Ovary (tissue), 9 donors: Measurements from ENCODE around the gene ZNF484. TPM values are rescaled to one million over a fixed set of nuclear protein-coding genes. Genes with fewer than 3 reads are reported as not detected.
"Not testable (repeated sequence)": the region's sequence is repeated elsewhere in the genome, so short reads cannot be mapped to it uniquely, and the experiment has no call there.

Experiments used
- DNase-seq, 5 donors: peaks; one replicate each; pipeline ENCODE4 v3.0.0-alpha.2; 2019 to 2020
- H3K27ac ChIP-seq, 2 donors: fragments of 200-600 bp; one replicate each; pipeline versions ENCODE4 v1.5.1 to v1.8.0; 2019 to 2022
- H3K27me3 ChIP-seq: fragments of 200-600 bp; one replicate; pipeline ENCODE4 v1.8.0; 2022
- H3K36me3 ChIP-seq: fragments of 200-600 bp; sonication (generic); one replicate; pipeline ENCODE4 v1.5.1; 2019
- H3K4me1 ChIP-seq: one replicate; pipeline ENCODE4 v1.8.1; 2013; ENCODE audit warnings: mild to moderate bottlenecking, moderate library complexity; ENCODE audit not compliant: insufficient read depth
- H3K4me3 ChIP-seq: fragments of 200-600 bp; sonication (generic); one replicate; pipeline ENCODE4 v1.5.1; 2017
- H3K9me3 ChIP-seq, 2 donors: fragments of 200-600 bp in 1 of 2; sonication (generic) in 1 of 2; one replicate each; pipeline versions ENCODE4 v1.5.1 to v1.8.1; 2013 to 2019; ENCODE audit warnings: mild to moderate bottlenecking in 1 of 2, moderate library complexity in 1 of 2
- CTCF ChIP-seq, 3 donors: fragments of 450-650 bp in 2 of 3; fragments of 200-600 bp in 1 of 3; IDR thresholded peaks; one replicate each; pipeline versions ENCODE4 v1.5.1 to v1.8.0; 2016 to 2022; ENCODE audit warnings: antibody characterized with exemption in 3 of 3, mild to moderate bottlenecking in 1 of 3
- EP300 ChIP-seq: sonication (generic); formaldehyde crosslinking; IDR thresholded peaks from one replicate; pipeline ENCODE4 v1.6.1; 2017; ENCODE audit warnings: antibody characterized with exemption
- POLR2A ChIP-seq: fragments of 450-650 bp; IDR thresholded peaks from one replicate; pipeline ENCODE4 v1.6.1; 2017; ENCODE audit warnings: antibody characterized with exemption, mild to moderate bottlenecking, moderate library complexity
- WGBS, 3 donors: extraction: QIAGEN DNeasy Blood & Tissue Kit in 1 of 3; methylation state at CpG; one replicate each; pipeline versions ENCODE4 v1.1.5 to v1.1.7; 2013 to 2017; 5-methylcytosine and 5-hydroxymethylcytosine counted together
- intact Hi-C, 4 donors: fragments of 100-400 bp; cut with DNase I; formaldehyde crosslinking; loops; one replicate each; pipeline versions ENCODE4 v1.11.0 to v1.15.1; 2022 to 2023
- polyA plus RNA-seq, 2 donors: library from polyadenylated mRNA; stranded (reverse); fragments of 200-250 nt in 1 of 2; fragments of 350-450 nt in 1 of 2; fragmentation: Illumina TruSeq in 1 of 2; extraction: RNeasy Lipid Tissue Mini Kit (QIAGEN cat#74804) in 1 of 2; gene quantifications; one replicate each; pipeline ENCODE4 v1.2.3, GENCODE V29; 2013 to 2014
- small RNA-seq: library from RNA; depleted of rRNA; stranded (forward); fragments of <200 nt; gene quantifications from one replicate; pipeline ENCODE3, GENCODE V24; 2016
- total RNA-seq, 7 donors: library from RNA; depleted of rRNA in 2 of 7; stranded (reverse); fragments of >200 nt in 2 of 7; fragmentation: NEBNext Ultra II Directional in 3 of 7; extraction: Animal tissue kit (Norgen Biotek cat#: 25700) in 3 of 7; gene quantifications; one replicate each; pipeline versions ENCODE4 v1.1.0 to v1.2.4, GENCODE V29; 2016 to 2023
- donor health status: DM: no; HTN: no; CAD: no; lungs with moderate emphysema.
- donor health status: DM: no; HTN: no; CAD: no.
- donor health status: Bipolar disorder and iron deficiency.
- donor health status: DM: yes; HTN: yes; CAD: no.
- donor health status: DM: no; HTN: no; CAD: no.
- donor health status: DM: yes; HTN: yes; CAD: no.

ZNF484 gene
- total and polyA plus RNA-seq, 9 donors: 2.7 to 16.9 (median 10.6) TPM

DNA sequence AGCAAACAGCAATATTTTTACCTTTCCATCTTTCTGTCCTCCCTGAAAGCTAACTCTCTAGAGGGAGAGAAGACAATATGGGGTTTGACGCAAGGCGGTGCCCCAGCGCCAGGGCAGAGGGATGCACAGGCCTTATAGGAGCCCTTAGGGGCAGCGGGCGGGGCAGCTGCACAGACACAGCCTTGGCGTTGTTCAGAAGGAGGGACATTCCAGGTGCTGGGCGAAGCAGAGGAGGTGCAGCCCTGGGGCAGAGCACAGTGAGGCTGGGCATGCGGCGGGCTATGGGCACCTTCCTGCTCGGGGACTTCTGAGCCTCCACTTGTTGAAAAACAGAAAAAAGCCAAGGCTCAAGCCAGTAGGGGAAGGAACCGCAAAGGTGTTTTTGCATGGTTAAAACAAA lies 79.5 kb downstream of the ZNF484 start:
- Histone ChIP-seq H3K36me3 (no peaks in the 10 kb centered on the region), H3K27ac (no peak overlapping the region), H3K4me1 (no peaks in the 10 kb centered on the region), H3K27me3 (no peaks in the 10 kb centered on the region), H3K9me3 (no peaks in the 10 kb centered on the region), H3K4me3 (no peak overlapping the region)
- TF ChIP-seq EP300: no peak
- TF ChIP-seq CTCF (IDR thresholded peaks at IDR 0.05): no peak
- TF ChIP-seq POLR2A: no peak
- intact Hi-C loops: loop anchor here in 2 of 4 donors (10.0 kb wide), 2 partner anchors 84 to 664 kb away; no protein-coding TSS in a partner anchor
- DNase-seq: no peak
- WGBS, 3 donors: 87 to 91% (median 90%) methylated on average over 11 of the region's 11 CpGs

DNA sequence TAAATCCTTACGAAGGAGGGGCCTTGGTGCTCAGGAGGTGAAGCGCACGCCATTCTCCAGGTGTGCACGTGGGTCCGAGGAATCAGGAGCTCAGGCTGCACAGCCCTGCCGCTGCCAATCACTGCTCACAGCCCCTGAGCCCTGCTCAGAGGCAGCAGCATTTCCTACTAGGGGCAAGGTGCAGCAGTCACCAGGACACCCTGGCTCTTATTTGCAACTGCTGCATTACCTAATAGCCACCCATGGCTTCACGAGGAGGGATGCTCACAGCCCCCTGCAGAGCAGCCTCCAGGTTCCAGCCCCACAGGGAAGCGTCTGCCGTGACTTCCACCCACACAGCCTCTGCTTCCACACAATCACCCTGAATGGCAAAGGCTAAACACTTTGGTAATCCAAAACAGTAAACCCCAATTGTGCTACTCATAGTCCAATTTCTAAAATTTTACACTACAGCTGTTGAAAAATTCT lies 81.5 kb downstream of the ZNF484 start:
- intact Hi-C loops: loop anchor here in 2 of 4 donors (10.0 kb wide), 2 partner anchors 82 to 662 kb away; no protein-coding TSS in a partner anchor
- not testable (repeated sequence) for H3K4me3 ChIP-seq, H3K27ac ChIP-seq, H3K27me3 ChIP-seq, H3K36me3 ChIP-seq, H3K9me3 ChIP-seq, H3K4me1 ChIP-seq, DNase-seq
- WGBS, 3 donors: 36 to 46% (median 40%) methylated on average over 9 of the region's 9 CpGs

DNA sequence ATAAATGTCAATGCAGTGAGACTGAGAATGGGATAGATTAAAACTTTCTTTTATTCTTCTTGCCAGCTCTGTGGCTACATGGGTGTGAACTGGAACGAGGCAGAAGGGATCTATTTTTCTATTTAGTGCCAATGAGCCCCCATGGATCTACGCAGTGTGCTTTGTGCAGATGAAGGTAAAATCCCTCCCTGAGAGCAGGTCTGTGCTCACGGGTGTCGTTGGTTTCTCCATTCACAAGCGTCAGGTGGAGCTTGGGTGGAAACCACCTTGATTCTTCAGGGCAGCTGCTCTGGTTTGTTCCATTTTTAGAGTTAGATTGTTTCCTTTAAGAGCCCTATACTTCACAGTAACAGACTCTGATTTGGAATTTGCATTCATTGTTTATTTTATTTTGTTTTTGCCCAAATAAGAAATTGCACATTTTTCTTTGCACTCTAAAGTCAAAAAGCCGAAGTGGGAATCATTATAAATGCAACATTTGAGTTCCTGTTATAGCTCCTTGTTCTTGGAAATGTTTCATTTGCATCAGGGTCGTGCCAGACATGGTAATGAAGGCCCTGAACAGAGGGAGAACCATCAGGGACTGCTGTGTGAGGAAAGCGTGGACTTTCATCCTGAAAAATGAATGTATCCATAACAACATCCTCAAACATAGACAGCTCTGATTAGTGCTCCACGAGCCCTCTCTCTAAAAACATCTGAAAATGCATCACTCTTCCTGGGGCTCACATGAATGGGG lies 82.1 kb downstream of the ZNF484 start:
- H3K4me1 ChIP-seq: no peaks in the 10 kb centered on the region
- DNase-seq: no peak
- no peak overlapping the region for H3K4me3 ChIP-seq
- 45 to 55% (median 49%) methylated on average over 9 of the region's 9 CpGs for WGBS, 3 donors
- no peak overlapping the region for H3K27ac ChIP-seq
- no peaks in the 10 kb centered on the region for H3K27me3 ChIP-seq
- no peaks in the 10 kb centered on the region for H3K9me3 ChIP-seq
- H3K36me3 ChIP-seq: no peaks in the 10 kb centered on the region
- TF ChIP-seq EP300 (no peak), CTCF (IDR thresholded peaks at IDR 0.05) (no peak)
- intact Hi-C loops: loop anchor here in 2 of 4 donors (10.0 kb wide), 2 partner anchors 81 to 661 kb away; no protein-coding TSS in a partner anchor

Small RNA genes lying within 50 kb of the gene (small RNA-seq; reads per million reads assigned to genes)
- not detected for gene RNU6-714P

Other genes with a start within 250 kb of the ZNF484 start
- 1 to 10 TPM; 5.7 to 8.5 (median 7.1) TPM for gene IPPK, start 207.9 kb downstream of the ZNF484 start, total RNA-seq
- 1 to 10 TPM; 4.7 to 6.2 TPM for gene IPPK, start 207.9 kb downstream of the ZNF484 start, polyA plus RNA-seq
- 10 to 100 TPM; 16.8 to 28.7 (median 20.9) TPM for gene BICD2, start 113.2 kb downstream of the ZNF484 start, total RNA-seq
- 10 to 100 TPM; 13.9 to 18.6 TPM for gene BICD2, start 113.2 kb downstream of the ZNF484 start, polyA plus RNA-seq
- 1 to 10 TPM; 1.3 to 6.7 (median 2.2) TPM for gene FGD3, start 69.5 kb upstream of the ZNF484 start, total RNA-seq
- gene FGD3, start 69.5 kb upstream of the ZNF484 start, polyA plus RNA-seq: 1 to 10 TPM; 1.1 to 1.4 TPM
- 10 to 100 TPM; 30.5 to 66.1 (median 42.4) TPM for gene SUSD3, start 180.7 kb upstream of the ZNF484 start, total RNA-seq
- gene SUSD3, start 180.7 kb upstream of the ZNF484 start, polyA plus RNA-seq: 10 to 100 TPM in 1 of 2 donors, 1 to 10 TPM in 1; 9.6 to 42.5 TPM
- 10 to 100 TPM; 34.0 to 50.0 (median 44.7) TPM for gene CARD19, start 218.2 kb upstream of the ZNF484 start, total RNA-seq
- gene CARD19, start 218.2 kb upstream of the ZNF484 start, polyA plus RNA-seq: 10 to 100 TPM in 1 of 2 donors, 1 to 10 TPM in 1; 5.0 to 67.6 TPM